ENCODE measurements around the gene P2RY1.

DNA sequence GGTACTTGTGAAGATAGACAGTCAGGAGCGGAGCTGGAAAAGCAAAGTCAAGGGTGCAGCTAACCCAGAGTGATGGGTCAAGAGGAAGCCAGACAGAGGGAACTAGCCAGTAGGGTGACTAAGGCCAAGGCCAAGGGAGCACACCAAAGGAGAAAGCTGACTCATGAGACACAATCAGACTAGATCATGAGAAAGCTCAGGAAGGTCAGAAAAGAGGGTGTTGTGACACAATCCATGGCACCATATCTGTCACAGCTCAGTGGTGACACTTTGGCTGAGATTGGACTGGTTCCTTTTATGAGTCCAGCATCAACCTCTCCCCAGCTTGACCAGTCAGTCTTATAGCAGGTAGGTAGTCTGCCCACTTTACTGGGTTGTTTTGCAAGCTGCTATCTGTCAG is 22.2 kb downstream of the P2RY1 start:
- TF ChIP-seq, protein P1, sequence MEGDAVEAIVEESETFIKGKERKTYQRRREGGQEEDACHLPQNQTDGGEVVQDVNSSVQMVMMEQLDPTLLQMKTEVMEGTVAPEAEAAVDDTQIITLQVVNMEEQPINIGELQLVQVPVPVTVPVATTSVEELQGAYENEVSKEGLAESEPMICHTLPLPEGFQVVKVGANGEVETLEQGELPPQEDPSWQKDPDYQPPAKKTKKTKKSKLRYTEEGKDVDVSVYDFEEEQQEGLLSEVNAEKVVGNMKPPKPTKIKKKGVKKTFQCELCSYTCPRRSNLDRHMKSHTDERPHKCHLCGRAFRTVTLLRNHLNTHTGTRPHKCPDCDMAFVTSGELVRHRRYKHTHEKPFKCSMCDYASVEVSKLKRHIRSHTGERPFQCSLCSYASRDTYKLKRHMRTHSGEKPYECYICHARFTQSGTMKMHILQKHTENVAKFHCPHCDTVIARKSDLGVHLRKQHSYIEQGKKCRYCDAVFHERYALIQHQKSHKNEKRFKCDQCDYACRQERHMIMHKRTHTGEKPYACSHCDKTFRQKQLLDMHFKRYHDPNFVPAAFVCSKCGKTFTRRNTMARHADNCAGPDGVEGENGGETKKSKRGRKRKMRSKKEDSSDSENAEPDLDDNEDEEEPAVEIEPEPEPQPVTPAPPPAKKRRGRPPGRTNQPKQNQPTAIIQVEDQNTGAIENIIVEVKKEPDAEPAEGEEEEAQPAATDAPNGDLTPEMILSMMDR (conservative IDR thresholded peaks at IDR 0.05; ENCODE audit: low read depth, low read length) = no peak
- TF ChIP-seq POLR2A (IDR thresholded peaks at IDR 0.05; ENCODE audit: low read depth, low read length) (no peak), SMC3 (IDR thresholded peaks at IDR 0.05; ENCODE audit: low read depth, low read length) (no peak), RFX5 (IDR thresholded peaks at IDR 0.05; ENCODE audit: low read depth, low read length) (no peak), CHD1 (IDR thresholded peaks at IDR 0.05; ENCODE audit: low read depth, low read length) (no peak), CEBPB (IDR thresholded peaks at IDR 0.05; ENCODE audit: low read depth, low read length) (no peak), RAD21 (IDR thresholded peaks at IDR 0.05; ENCODE audit: low read length) (no peak)
- TF ChIP-seq, protein P2, sequence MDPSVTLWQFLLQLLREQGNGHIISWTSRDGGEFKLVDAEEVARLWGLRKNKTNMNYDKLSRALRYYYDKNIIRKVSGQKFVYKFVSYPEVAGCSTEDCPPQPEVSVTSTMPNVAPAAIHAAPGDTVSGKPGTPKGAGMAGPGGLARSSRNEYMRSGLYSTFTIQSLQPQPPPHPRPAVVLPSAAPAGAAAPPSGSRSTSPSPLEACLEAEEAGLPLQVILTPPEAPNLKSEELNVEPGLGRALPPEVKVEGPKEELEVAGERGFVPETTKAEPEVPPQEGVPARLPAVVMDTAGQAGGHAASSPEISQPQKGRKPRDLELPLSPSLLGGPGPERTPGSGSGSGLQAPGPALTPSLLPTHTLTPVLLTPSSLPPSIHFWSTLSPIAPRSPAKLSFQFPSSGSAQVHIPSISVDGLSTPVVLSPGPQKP (IDR thresholded peaks at IDR 0.05; ENCODE audit: borderline replicate concordance, low read depth, low read length) = no peak
